Measurements from ENCODE around the gene SETD5.

DNA sequence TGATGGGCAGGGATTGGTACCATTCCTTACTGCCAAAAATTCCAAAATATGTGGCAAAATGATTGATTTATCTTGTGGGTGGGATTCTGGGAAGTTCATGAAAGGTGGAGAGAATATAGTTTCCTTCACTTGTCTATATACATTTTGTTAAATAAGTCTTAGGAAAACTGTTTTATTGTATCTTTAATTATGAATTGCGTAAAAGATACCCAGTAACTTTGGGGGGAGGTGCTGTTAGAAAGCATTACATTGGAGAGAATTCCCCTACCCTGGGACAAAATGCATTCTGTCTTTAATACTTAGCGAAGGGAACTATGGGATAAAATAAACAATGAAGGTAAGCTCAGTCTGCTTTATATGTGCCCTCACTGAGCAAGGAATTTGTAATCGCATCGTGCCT is 4.6 kb downstream of the SETD5 start:
- no peak for TF ChIP-seq POLR2A (IDR thresholded peaks at IDR 0.05)
- TF ChIP-seq, protein P1, sequence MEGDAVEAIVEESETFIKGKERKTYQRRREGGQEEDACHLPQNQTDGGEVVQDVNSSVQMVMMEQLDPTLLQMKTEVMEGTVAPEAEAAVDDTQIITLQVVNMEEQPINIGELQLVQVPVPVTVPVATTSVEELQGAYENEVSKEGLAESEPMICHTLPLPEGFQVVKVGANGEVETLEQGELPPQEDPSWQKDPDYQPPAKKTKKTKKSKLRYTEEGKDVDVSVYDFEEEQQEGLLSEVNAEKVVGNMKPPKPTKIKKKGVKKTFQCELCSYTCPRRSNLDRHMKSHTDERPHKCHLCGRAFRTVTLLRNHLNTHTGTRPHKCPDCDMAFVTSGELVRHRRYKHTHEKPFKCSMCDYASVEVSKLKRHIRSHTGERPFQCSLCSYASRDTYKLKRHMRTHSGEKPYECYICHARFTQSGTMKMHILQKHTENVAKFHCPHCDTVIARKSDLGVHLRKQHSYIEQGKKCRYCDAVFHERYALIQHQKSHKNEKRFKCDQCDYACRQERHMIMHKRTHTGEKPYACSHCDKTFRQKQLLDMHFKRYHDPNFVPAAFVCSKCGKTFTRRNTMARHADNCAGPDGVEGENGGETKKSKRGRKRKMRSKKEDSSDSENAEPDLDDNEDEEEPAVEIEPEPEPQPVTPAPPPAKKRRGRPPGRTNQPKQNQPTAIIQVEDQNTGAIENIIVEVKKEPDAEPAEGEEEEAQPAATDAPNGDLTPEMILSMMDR (IDR thresholded peaks at IDR 0.05), result no peak
